GM19099 (cell line): ENCODE data around the gene CACNA1E.

Experiments used
- POLR2A ChIP-seq: IDR thresholded peaks from 3 replicates; pipeline ENCODE4 v1.6.1; 2011; ENCODE audit warnings: low read depth; ENCODE audit not compliant: insufficient read length; ENCODE audit errors: extremely low read depth

The CACNA1E gene

DNA sequence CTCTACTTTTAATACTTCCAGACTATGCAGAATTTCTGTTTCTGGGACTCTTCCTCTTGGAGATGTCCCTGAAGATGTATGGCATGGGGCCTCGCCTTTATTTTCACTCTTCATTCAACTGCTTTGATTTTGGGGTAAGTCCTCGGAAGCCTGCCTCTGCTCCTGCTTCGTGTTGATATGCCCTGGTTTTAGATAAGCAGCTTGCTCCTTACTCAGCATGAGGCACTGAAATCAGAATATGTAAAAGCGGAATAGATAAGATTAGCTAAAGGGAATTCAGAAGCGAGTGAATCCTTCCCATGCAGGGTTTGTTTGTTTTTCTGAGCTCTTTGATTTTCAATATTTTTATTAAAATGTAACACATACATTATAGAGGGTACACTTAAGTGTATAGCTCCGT is 234.7 kb downstream of the CACNA1E start:
- no peak for TF ChIP-seq POLR2A

DNA sequence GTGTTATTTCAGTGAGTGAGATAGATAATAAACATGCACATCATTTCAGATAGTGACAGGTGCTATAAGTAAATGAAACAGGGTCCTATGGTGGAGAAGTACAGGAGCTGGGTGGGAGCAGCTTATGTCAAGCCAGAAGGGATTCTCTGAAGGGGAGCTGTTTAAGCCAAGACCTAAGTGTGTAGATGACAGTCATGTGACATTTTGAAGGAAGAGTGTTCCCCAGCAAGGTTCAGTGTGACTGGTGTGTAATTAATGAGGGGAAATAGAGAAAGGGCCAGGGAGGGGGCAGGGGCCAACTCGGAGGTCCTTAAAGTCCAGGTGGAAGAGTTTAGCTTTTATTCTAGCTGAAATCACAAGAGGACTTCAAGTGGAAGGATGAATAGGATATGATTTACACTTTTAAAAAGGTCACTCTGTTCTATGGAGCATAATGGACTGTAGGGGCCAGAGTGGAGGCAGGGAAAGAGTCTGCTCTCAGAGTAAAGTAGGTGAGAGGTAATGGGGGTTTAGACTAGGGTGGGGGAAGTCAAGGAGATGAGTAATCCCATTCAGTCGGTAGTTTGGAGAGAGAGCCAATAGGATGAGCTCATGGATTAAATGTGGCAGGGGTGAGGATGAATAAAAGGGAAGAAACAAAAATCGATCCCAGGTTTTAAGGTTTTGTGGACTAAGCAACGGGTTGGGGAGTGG is 243.1 kb downstream of the CACNA1E start:
- no peak for TF ChIP-seq POLR2A

DNA sequence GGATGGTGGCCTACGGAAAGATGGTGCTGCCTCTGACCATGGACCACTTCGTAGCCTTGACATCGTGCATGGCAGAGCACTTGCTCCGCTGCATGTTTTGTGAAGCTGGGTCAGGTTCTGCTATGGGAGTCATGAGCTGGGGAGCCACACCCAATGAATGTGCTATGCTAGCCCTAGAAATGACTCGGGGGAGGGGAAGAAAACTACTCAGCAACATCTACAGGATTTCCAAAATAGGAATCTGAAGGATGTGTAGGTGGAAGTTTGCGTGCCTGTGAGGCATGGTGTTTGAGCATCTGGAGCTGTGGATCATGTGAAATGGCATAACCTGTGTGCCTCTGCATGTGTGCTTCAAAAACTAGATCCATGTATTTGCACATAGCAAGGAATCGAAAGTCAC is 247.3 kb downstream of the CACNA1E start:
- no peak for TF ChIP-seq POLR2A

DNA sequence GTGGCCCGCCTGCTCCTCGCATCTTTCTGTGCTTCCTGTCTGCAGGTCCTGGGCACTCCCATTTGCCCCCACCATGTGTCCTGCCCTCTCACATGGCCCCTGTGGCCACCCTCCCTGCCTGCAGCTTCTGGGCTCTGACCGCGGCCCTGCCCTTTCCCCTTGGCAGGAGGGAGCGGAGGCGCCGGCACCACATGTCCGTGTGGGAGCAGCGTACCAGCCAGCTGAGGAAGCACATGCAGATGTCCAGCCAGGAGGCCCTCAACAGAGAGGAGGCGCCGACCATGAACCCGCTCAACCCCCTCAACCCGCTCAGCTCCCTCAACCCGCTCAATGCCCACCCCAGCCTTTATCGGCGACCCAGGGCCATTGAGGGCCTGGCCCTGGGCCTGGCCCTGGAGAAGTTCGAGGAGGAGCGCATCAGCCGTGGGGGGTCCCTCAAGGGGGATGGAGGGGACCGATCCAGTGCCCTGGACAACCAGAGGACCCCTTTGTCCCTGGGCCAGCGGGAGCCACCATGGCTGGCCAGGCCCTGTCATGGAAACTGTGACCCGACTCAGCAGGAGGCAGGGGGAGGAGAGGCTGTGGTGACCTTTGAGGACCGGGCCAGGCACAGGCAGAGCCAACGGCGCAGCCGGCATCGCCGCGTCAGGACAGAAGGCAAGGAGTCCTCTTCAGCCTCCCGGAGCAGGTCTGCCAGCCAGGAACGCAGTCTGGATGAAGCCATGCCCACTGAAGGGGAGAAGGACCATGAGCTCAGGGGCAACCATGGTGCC is 249.1 kb downstream of the CACNA1E start:
- no peak for TF ChIP-seq POLR2A

DNA sequence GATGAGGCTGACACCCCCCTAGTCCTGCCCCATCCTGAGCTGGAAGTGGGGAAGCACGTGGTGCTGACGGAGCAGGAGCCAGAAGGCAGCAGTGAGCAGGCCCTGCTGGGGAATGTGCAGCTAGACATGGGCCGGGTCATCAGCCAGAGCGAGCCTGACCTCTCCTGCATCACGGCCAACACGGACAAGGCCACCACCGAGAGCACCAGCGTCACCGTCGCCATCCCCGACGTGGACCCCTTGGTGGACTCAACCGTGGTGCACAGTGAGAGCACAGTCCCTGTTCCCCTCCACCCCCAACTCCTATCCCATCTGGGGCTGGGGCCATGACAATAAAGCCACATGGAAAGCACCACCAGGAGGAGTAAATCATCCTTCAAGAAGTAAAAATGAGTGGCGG is 250.2 kb downstream of the CACNA1E start:
- TF ChIP-seq POLR2A = no peak

DNA sequence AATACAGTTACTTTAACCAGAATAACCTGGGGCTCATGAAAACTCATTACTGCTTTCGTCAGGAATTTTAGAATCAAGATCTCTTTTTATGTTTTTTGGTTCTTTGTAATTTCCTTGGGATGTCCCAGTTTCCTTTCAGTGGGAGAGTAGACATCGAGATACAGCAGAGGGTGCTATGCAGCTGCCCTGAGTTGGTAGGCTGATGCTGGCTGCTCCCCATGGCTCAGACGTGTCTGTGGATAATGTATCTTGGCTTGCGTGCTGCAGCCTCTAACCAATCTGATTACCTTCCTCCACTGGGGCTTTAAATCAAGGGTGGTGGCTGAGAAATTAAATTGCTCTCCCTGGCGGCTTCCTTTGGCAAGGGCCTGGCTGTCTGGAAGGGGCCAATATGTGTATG is 253.7 kb downstream of the CACNA1E start:
- TF ChIP-seq POLR2A = no peak

DNA sequence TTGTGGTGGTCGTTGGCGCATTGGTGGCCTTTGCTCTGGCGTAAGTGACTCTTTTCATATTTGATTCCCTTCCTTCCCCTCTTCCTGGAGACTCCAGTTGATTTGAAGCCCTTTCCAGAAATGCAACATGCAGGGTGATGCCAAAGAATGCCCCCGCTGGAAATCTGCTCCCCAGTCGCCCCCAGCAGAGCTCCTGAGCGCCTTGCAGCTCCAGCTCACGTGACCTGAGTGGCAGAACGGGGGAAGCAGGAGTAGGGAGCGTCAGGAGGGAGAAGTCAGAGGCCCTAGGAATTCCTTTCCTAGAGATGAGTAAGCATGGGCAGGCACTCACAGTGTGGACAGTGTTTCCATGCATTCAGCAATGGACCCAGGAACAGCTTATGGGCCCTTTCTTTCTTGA is 255.9 kb downstream of the CACNA1E start:
- TF ChIP-seq POLR2A = no peak

DNA sequence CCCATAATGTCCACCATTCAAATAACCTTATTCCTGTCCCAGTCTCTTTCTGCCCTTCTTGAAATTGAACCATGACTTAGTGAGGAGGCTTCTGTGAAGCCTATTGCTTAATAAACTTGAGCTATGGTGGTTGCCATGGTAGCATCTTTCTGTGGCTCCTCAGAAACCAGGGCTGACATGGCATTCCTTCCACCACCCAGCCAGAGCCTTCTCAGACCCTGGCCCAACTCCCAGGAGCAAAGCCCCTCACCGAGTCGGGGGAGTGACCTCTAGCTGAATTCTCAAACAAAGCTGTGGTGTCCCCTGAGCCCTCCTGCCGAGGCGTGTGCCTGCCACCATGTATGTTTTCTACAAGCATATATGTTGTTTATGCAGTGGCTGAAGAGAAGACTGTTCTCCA is 259.1 kb downstream of the CACNA1E start:
- TF ChIP-seq POLR2A = no peak

DNA sequence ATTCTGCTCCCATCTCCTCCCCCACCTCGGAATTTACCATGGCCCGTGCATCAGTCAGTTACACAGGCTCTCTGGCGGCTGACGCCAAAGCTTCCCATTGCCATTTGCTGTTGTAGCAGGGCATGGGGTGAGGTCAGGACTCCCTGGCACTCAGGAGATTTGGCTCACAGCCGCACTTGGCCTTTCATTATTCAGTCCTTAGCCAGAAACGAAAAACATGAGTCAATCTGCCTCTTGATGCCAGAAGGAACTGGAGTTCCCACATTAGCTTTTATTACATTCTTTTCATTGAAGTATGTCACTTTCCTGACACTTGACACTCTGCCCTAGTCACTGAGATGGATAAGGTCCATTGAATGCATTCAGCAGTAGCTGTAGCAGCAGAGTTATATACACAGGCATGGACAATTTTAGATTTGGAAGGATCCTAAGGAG is 260.6 kb downstream of the CACNA1E start:
- TF ChIP-seq POLR2A = no peak

DNA sequence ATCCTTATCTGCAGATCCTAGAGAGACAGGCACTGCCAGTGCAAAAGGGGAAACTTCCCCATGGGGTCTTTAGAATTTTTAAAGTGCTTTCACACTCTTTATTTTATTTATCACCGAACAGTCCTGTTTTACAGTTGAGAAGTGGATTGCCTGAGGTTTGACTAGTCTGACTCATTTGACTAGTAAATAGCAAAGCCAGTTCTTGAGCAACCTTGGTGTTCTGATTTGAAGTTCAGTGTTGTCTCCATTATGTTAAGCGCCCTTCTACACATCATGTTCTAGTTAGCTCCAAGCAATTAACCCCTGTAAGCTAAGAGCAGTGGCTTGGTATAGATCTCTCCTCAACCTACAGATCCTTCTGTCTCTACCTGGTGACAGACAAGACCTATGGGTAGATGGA is 262.9 kb downstream of the CACNA1E start:
- TF ChIP-seq POLR2A = no peak

DNA sequence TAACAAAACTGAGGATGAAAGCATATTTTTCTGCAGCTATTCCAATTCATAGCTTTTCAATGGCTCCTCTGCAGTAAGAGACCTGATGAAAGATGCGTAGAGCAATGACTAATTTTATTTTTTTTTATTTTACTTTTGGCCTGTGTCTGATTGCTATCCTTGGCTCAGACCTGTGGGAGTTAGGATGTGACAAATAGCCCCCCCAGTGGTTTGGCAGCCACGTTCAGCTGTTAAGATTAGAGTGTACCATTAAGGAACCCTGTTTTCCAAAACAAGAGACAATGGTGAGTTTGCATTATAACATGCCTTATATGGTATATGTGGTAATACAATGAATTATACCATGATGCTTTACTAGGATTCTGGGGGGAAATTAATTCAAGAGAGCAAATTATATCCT is 264.7 kb downstream of the CACNA1E start:
- TF ChIP-seq POLR2A = no peak

DNA sequence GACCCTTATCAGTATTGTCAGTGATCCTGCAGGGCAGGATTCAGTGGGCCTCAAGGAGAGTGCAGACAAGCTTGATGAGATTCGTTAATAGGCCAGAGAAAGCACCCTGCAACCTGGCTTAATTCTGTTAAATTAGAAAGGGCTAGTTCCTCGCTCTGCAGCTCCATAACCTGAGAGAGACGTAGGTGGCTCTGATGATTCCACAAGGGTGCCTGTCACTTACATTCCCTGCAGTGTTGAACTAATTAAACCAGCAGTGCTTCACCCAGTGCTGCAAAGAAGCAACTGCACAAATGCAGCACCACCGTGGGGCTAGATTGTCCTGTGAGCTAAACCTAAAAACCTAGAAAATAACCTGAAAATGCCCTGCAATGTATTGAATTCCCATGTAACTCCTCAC is 270.8 kb downstream of the CACNA1E start:
- no peak for TF ChIP-seq POLR2A

DNA sequence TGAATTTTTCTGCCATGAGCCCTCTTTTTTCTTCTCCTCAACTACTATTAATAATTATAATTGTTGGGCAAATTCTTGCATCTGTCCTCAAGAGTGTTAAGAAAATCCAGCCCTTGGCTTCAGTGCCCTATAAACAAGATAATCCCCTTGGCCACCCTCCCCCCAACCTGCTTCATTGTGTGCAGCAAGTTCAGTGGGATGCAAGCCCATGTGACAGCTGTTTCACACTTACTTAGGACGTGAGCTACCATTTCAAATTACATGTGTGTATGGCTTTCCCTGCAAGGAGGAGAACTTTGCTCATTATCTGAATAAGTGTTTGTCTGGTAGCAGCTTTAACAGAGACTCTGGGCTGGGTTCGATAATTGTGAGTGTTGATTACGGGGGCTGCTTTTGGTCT is 276.2 kb downstream of the CACNA1E start:
- no peak for TF ChIP-seq POLR2A

DNA sequence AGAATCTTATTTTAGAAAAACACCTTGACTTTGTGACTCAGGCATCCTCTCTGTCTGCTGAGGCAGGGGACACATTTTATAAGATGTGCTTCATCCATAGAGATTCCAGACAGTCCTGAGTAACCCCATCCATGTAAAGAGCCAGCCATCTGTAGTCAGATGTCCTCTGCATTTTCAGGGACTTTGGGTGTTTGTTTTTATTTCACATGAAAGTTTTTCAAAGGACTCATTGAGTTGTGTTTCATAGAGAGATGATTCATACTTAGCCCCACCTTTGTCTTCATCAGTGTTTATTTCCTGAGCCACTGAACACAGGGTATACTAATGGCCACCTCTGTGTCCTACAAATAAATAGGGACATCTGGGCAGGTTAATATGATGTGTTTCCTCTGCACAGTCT is 280.4 kb downstream of the CACNA1E start:
- no peak for TF ChIP-seq POLR2A

DNA sequence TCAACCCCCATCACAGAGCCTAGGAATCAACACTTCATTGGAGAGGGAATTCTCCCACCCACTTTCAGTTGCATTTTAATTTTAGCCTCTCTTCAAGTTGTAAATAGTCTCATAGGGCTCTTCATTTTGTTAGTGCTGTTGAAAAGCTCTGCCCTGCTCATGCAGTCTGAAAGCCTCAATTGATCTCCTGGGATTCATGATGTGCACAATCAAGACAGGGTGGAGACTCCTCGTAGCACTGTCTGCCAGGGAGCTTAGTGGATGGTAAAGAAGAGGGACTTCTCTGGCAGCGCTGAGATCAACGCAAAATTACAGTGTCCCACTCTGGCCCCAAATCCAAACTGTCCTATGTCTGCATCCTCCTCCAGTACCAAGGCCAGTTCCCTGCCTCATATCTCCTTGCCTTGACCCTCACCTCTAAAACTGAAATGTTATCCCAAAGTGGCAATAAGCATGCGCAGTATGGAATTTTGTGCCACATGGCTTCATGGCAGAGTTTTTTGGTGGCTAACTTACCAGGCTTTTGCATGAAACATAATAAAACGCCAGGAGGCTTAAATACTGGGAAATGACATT is 282.2 kb downstream of the CACNA1E start:
- TF ChIP-seq POLR2A = no peak

DNA sequence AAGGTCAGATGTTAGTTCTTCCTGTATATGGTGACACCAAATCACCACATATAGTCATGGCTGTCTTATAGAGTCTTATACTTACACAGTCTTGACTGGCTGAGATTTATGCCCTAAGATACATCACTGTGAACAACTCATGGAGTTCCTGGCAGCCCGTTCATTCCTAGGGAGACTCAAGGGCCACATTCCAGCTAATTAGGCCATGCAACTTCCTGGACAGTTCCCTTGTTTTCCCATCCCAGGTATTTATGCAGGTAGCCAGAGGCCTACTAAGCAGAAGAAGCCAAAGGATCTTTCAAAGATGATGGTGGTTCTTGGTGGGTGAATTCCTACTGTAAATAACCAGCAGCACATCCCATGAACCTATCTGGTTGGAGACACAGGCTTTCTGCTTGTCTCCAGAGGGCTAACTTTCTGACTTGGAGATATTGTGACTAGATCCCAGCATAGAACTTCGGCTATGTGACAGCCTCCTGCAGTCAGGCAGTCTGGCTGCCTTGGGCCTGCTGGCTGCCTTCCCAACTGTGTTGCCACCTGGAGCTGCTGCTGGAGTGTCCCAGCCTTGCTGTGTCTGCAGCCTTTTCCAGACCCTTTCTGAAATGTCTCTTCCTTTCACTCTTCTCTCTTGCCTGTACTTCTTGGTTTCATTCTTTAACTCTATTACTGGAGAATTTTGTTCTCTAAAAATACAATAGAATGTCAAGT is 283.8 kb downstream of the CACNA1E start:
- TF ChIP-seq POLR2A = no peak

DNA sequence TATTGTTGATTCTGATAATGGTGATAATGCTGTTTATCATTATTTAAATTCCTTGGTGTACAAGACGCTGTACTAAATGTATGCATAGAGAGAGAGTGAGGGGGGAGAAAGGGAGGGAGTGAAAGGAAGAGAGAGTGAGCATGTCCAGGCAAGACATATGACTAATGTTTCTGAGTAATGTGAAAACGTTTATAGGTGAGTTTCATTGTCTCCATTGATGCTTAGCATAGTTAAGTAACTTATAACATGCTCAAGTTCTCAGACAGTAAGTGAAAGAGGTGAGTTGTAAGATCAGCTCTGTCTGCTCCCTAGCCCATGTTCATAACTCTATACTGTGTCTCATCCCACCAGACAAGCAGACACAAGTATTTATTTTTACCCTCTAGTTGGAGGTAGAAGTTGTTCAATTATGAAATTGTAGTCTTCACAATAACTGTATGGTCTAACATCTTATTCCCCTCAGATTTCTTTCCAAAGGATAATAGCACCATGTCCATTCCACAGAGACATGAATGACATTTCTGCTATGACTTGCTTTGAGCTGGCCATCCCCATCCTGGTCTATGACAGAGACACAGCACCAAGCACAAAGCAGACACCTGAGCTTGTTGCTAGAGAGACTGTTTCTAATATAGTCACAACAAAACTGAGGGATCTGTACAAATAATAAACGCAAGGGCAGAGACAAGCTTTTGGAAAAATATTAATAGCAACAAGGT is 285.1 kb downstream of the CACNA1E start:
- TF ChIP-seq POLR2A = no peak
